ENCODE data around the gene ZCCHC18. TPM values are rescaled to one million over a fixed set of nuclear protein-coding genes. Genes with fewer than 3 reads are reported as not detected.

The ZCCHC18 gene
- total and polyA plus RNA-seq, 2 of the 4 experiments (the other 2 are of a cell fraction): 0.36 to 1.5 TPM

- Histone ChIP-seq H2AK9ac (replicated peaks; ENCODE audit: low read depth, low read length, poor library complexity) (no peak overlapping the region), H3K4me1 (ENCODE audit: control insufficient read depth, insufficient read depth, low read length) (no peaks in the 10 kb centered on the region), H4K5ac (ENCODE audit: low read depth, low read length) (no peak overlapping the region), H4K20me1 (ENCODE audit: insufficient read depth, low read length) (no peaks in the 10 kb centered on the region), H4K8ac (ENCODE audit: low read depth in 2 of 2, low read length in 2 of 2) (no peak overlapping the region), H3K27ac (ENCODE audit: insufficient read depth, low read length) (no peak overlapping the region), H3K4ac (ENCODE audit: low read depth, low read length) (no peak overlapping the region), H2BK15ac (ENCODE audit: low read depth, low read length) (no peak overlapping the region), H3K23ac (ENCODE audit: low read depth, low read length) (no peak overlapping the region), H3K36me3 (ENCODE audit: control insufficient read depth, insufficient read depth, low read length) (no peaks in the 10 kb centered on the region), H4K91ac (ENCODE audit: insufficient read depth, low read depth, low read length) (no peak overlapping the region), H2AFZ (replicated peaks; ENCODE audit: low read length, poor library complexity) (no peak overlapping the region), H2BK5ac (ENCODE audit: low read depth, low read length, poor library complexity, severe bottlenecking) (no peak overlapping the region), H3K4me2 (ENCODE audit: low read depth, low read length) (no peak overlapping the region), H3K9me3 (ENCODE audit: control insufficient read depth, insufficient read depth, low read length) (no peaks in the 10 kb centered on the region), H3K14ac (replicated peaks; ENCODE audit: low read depth, low read length) (no peak overlapping the region), H2AK5ac (ENCODE audit: low read depth, low read length) (no peak overlapping the region), H3K27me3 (ENCODE audit: control insufficient read depth, insufficient read depth, low read length) (no peaks in the 10 kb centered on the region), H2BK20ac (ENCODE audit: low read depth, low read length) (no peak overlapping the region), H3K9me1 (ENCODE audit: insufficient read depth, low read length) (no peaks in the 10 kb centered on the region), H3K79me1 (ENCODE audit: low read depth in 1 of 2, low read length in 2 of 2) (peaks cover 0 to 7% of the 10 kb centered on the region in 2 experiments; a peak in 2 of 4 replicates), H3K4me3 (ENCODE audit: insufficient read depth, low read depth, low read length) (no peak overlapping the region), H3K56ac (ENCODE audit: extremely low read depth, insufficient read depth, low read length) (no peak overlapping the region), H2BK120ac (ENCODE audit: low read depth, low read length) (no peak overlapping the region), H3K18ac (ENCODE audit: low read depth, low read length) (no peak overlapping the region), H3K9ac (ENCODE audit: low read depth, low read length) (no peak overlapping the region)
- TF ChIP-seq NFE2L2 (IDR thresholded peaks at IDR 0.05; ENCODE audit: low read depth, low read length) (no peak), SMC3 (IDR thresholded peaks at IDR 0.05; ENCODE audit: low read depth, low read length) (no peak), ELK1 (IDR thresholded peaks at IDR 0.05; ENCODE audit: borderline replicate concordance, low read depth, low read length) (no peak), MXI1 (IDR thresholded peaks at IDR 0.05; ENCODE audit: borderline replicate concordance, low read depth, low read length) (no peak), POLR2A (IDR thresholded peaks at IDR 0.05; ENCODE audit: low read depth, low read length) (no peak), RCOR1 (IDR thresholded peaks at IDR 0.05; ENCODE audit: insufficient replicate concordance, low read length) (no peak), BHLHE40 (IDR thresholded peaks at IDR 0.05; ENCODE audit: low read depth, low read length) (no peak), CTCF (conservative IDR thresholded peaks at IDR 0.05; ENCODE audit: low read depth, low read length) (no peak), MAFK (IDR thresholded peaks at IDR 0.05; ENCODE audit: low read depth, low read length) (no peak), RAD21 (IDR thresholded peaks at IDR 0.05; ENCODE audit: low read length) (no peak), RFX5 (IDR thresholded peaks at IDR 0.05; ENCODE audit: low read depth, low read length) (no peak), MAZ (IDR thresholded peaks at IDR 0.05; ENCODE audit: borderline replicate concordance, low read depth, low read length) (no peak), USF2 (IDR thresholded peaks at IDR 0.05; ENCODE audit: low read depth, low read length) (no peak)
- in situ Hi-C loops (cut with MboI; ENCODE audit: low sequenced_read_pairs) (no loop called here), dilution Hi-C loops (cut with HindIII; ENCODE audit: low sequenced_read_pairs, unreplicated experiment) (no loop called here), intact Hi-C loops (cut with micrococcal nuclease) (no loop called here)
- no peak for ATAC-seq (ENCODE audit: low read depth)
- no peak for DNase-seq
- CTCF ChIA-PET: no interaction called here
- 0% methylated on average over 1 of the region's 1 CpG; no CpG with 5 or more reads in 1 of the 2 experiments for WGBS, 2 experiments (ENCODE audit: extremely low coverage in 2 of 2, insufficient read length in 1 of 2)
- no TSS peak for BruUV-seq (replicated peaks)
- POLR2A ChIA-PET (ENCODE audit: unreplicated experiment): no interaction called here
Observed at GRCh38 chrX:104151037-104151436, 38.7 kb downstream of the ZCCHC18 start.
